Upper lobe of left lung (tissue), 4 donors: ENCODE results near the gene EXOC3L4.

Experiments
- EP300 ChIP-seq, 4 donors: sonication (generic); formaldehyde crosslinking; IDR thresholded peaks; one replicate each; pipeline ENCODE4 v1.5.1; 2017; ENCODE audit warnings: antibody characterized with exemption in 4 of 4, control low read depth in 2 of 4
- POLR2A ChIP-seq, 4 donors: fragments of 450-650 bp; IDR thresholded peaks; one replicate each; pipeline ENCODE4 v1.5.1; 2016 to 2017; ENCODE audit warnings: antibody characterized with exemption in 4 of 4, mild to moderate bottlenecking in 2 of 4
- POLR2AphosphoS5 ChIP-seq, 2 donors: sonication (generic); formaldehyde crosslinking; IDR thresholded peaks; one replicate each; pipeline ENCODE4 v1.5.1; 2017; ENCODE audit warnings: antibody characterized with exemption in 2 of 2
- TF ChIP-seq, protein P1 (sequence below), 6 experiments: fragments of 450-650 bp in 4 of 6; fragments of 200-600 bp in 2 of 6; sonication (generic) in 2 of 6; IDR thresholded peaks; one replicate each; pipeline ENCODE4 v1.5.1; 2016 to 2019; ENCODE audit warnings: antibody characterized with exemption in 6 of 6

GRCh38 chr14:103055695-103056094, 38.8 kb upstream of the EXOC3L4 start:
- no peak for TF ChIP-seq POLR2A (IDR thresholded peaks at IDR 0.05)
- TF ChIP-seq, protein P1, sequence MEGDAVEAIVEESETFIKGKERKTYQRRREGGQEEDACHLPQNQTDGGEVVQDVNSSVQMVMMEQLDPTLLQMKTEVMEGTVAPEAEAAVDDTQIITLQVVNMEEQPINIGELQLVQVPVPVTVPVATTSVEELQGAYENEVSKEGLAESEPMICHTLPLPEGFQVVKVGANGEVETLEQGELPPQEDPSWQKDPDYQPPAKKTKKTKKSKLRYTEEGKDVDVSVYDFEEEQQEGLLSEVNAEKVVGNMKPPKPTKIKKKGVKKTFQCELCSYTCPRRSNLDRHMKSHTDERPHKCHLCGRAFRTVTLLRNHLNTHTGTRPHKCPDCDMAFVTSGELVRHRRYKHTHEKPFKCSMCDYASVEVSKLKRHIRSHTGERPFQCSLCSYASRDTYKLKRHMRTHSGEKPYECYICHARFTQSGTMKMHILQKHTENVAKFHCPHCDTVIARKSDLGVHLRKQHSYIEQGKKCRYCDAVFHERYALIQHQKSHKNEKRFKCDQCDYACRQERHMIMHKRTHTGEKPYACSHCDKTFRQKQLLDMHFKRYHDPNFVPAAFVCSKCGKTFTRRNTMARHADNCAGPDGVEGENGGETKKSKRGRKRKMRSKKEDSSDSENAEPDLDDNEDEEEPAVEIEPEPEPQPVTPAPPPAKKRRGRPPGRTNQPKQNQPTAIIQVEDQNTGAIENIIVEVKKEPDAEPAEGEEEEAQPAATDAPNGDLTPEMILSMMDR (IDR thresholded peaks at IDR 0.05) = no peak
- TF ChIP-seq POLR2AphosphoS5 (IDR thresholded peaks at IDR 0.05) = no peak
- no peak for TF ChIP-seq EP300 (IDR thresholded peaks at IDR 0.05)
